ENCODE measurements around the gene FMO4.
"Not testable (repeated sequence)": the region's sequence is repeated elsewhere in the genome, so short reads cannot be mapped to it uniquely, and the experiment has no call there.

GRCh38 chr1:171295383-171295782 lies 18.6 kb upstream of the FMO4 start:
- TF ChIP-seq EZH2phosphoT487 (IDR thresholded peaks at IDR 0.05; ENCODE audit: insufficient read depth, low read depth); EZH2 (IDR thresholded peaks at IDR 0.05; ENCODE audit: insufficient read depth, poor library complexity, severe bottlenecking): not testable (repeated sequence)
